Right hindlimb (tissue), 1 donor: ENCODE results near the gene PTPRM.
A peak's percentile ranks its signal among the peaks of the same experiment; 100 is the strongest.
"Not testable (repeated sequence)": the region's sequence is repeated elsewhere in the genome, so short reads cannot be mapped to it uniquely, and the experiment has no call there.

ENCODE experiments used
- DNase-seq: peaks from one replicate; pipeline ENCODE4 v3.0.0-alpha.2; 2018

PTPRM gene

DNA sequence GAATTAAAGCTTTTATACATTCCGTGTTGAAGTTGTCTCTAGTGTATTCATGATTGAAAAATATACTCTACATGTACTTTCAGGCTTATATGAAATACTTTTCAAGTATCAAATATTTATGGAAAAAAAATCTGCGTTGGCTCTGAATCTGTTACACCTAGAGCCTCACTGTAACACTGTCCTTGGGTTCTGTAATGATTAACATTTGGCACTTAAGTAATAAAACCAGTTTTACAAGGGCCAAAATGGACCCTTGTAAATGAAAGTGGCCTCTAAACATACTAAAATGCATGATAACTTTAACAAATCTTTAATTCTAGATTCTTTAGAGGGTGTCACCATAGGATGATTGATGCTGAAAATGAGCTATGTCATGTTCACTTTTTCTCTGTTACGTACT, 162.8 kb downstream of the PTPRM start:
- DNase-seq = no peak

DNA sequence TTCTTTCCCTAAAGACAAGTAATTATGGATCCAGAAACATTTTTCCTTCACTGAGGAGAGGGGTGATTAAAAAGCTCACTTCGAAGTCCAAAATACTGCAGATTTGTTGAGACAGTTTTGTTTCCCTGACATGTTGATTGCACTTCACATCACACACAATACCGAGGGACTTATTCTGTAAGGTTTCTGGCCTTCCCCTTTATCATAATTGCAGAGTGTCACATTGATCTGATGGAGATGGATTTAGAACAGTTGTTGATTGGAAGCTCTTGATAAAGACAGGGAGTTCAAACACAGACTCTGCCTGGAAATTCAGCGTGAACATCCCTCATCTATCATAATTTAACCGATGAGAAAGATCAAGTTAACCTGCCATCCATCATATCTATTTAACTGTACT, 163.6 kb downstream of the PTPRM start:
- no peak for DNase-seq

DNA sequence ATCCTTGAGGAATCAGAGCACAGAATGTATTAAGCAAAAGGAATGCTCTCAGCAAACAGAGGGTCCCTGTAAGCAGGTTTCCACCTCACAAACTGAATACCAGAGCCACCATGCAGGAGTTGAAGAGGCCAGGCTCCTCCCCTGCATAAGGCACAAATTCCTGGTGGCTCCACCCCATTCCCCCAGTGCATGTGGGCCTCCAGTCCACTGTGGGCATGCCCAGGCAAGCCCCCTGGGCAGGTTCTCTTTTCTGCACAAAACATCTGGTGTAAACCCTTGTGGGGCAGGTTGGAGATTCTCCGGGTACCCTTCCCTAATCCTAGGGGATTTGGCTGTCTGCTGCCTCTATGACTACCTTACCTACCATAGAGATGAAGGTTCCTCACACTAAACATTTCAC, 166.5 kb downstream of the PTPRM start:
- no peak for DNase-seq

DNA sequence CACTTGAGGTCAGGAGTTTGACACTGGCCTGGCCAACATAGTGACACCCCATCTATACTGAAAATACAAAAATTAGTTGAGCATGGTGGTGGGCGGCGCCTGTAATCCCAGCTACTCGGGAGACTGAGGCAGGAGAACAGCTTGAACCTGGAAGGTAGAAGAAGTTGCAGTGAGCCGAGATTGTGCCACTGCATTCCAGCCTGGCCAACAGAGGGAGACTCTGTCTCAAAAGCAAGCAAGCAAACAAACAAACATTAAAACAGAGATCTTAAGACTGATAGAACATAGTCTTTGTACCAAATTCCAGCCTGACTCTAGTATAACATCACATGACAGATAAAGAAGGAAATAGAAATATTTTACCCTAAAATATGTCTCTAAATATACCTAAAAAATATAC, 168.1 kb downstream of the PTPRM start:
- DNase-seq = no peak

GRCh38 chr18:7735626-7736175, 168.6 kb downstream of the PTPRM start:
- DNase-seq = no peak

- DNase-seq = not testable (repeated sequence)
Observed at GRCh38 chr18:7736526-7736925, 169.4 kb downstream of the PTPRM start.

DNA sequence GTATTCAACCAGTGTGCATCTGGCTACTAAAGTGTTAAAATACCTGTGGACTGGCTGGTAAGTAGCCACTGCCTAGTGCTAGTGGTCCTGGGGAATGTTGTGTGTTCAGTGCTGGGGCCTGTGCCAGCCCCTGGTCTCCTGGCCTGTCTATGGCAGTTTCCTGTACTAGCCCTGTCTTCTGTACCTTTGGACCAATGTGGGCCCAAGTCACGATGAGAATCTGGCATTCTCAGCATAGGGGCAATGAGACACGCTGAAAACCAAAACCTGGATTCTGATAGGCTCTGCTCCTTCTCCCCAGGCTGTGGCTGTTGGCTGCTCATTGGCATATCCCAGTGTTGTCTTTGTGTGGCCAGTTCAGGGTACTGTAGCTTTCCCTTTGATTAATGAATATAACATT, 170.4 kb downstream of the PTPRM start:
- no peak for DNase-seq

DNA sequence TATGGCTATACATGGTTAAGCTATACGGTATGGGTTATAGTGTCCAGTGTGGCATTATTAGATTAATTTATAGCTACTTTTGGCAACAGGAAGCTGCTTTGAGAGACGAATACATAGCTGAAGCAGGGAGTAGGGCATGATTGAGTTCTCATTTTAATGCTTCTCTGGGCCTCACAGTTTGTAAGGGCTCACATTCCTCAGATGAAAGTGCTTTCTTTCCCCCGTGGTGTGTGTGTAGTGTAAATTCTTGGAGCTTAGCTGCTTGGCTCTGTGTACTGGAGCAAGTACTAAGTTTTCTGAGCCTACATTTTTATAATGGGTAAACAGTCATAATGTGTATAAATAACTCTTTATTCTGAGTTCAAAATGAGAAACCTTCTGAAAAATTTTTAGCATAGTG, 173.7 kb downstream of the PTPRM start:
- no peak for DNase-seq

- no peak for DNase-seq
Observed at GRCh38 chr18:7741640-7742039, 174.5 kb downstream of the PTPRM start.

DNA sequence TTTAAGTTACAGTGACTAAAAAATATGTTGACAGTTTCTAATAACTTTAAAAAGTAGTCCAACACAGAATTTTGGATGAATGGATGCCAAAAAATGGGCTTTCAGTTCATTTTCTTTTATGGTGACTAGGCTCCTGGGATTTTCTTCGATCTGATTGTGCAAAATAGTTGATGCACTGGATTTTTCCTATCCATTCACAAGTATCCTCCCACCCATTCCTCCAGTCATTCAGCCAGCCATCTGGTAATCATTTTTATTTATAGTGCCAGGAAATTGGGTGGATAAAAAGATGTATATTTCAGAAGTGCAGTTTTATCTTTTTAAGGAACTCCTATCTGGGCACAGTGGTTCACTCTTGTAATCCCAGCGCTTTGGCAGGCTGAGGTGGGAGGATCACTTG, 175.1 kb downstream of the PTPRM start:
- DNase-seq = peak; percentile 32

- DNase-seq = no peak
Observed at GRCh38 chr18:7743256-7743655, 176.1 kb downstream of the PTPRM start.

DNA sequence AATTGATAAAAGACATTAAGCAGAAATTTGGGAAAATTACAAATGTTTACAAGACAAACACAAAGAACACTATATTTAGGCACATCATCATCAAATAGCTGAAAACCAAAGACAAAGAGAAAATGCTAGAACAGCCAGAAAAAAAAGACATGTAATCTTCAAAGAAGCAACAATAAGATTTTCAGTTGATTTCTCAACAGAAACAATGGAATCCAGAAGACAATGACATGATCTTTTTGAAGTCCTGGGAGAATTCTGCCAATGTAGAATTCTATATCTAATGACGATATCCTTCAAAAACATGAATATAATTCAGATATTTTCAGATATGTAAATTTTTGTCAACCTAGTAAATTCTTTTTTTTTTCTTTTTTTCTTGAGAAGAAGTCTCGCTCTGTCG, 179.0 kb downstream of the PTPRM start:
- DNase-seq = no peak

- DNase-seq = no peak
Observed at GRCh38 chr18:7748251-7749007, 181.3 kb downstream of the PTPRM start.

DNA sequence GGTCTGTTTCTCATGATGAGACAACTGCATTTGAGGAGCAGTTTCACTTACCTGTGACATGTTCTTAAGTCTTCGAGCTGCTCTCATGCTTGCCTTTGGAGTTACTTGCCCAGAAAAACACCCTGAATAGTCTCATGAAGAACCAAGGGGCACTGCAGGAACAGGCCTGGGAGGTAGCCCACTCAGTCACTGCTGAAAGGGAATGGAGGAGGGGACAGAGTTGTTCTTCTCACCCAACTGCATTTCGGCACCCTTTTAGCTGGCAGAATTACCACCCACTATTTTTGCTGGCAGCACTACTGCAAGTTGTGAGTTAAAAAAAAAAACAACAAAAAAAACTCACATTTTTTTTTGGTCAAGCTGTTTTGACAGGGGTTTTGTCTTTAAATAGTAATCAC, 181.9 kb downstream of the PTPRM start:
- no peak for DNase-seq

GRCh38 chr18:7749510-7749981, 182.4 kb downstream of the PTPRM start:
- no peak for DNase-seq

DNA sequence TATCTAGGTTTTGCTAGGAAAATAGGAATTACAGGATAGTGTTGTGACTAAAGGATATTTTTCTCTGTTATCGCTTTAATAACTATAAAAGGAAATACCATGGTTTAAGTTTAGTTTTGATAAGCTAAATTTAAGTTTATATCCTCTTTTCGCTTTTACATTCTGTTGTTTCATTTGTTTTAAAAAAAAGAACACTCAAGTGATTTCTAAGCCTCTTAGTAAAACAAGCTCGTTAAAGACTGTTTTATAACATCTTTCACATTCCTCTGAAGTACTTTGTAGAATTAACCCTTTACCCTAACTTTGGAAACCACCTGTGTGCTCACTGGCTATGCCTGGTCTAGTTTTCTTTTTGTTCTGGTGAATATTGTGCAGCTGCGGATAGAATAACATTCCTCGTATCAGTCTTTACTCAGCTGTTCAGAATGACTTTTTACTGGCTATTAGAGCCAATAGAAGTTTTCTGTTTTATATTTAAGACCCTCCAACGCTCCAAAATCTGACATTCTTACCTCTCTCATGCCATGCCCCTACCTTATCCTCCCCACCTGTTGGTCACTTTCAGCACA, 183.1 kb downstream of the PTPRM start:
- no peak for DNase-seq

DNA sequence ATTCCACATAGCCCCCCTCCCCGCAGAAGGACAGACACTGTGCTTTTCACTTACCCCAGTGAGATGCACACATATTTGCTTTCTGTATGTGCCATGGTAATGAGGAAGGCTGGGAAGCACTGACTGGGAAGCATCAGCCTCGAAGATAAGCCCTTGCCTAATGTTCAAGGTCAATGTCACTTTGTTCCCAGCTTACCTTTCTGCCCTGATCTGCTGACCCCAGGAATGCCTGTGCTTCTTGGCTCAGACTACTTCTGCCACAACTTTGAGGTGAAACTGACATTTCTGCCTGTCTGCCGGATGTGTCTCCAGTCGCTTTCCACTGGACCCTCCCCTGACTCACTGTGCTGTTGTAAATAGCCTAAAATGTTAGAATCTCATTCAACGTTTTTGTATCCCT, 183.8 kb downstream of the PTPRM start:
- DNase-seq = no peak

DNA sequence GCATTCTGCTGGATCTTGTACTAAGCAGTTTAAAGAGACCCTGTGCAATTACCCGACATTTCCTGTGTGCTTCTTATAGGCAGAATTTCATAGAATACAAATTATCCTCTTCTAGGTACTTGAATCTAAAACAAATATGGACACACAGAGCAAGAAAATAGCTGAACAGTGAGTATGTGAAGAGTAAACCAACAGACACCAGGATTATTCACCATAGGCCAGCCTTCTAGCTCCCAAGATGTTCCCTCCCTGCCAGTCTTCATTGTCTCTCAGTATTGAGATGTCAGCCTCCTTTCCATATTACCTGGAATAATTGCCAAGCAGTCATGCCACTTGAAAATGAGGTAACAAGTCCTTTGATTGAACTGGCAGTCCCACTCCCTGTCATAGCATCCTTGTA, 187.1 kb downstream of the PTPRM start:
- no peak for DNase-seq

GRCh38 chr18:7754725-7755181, 187.6 kb downstream of the PTPRM start:
- no peak for DNase-seq

GRCh38 chr18:7755753-7756475, 188.8 kb downstream of the PTPRM start:
- DNase-seq = no peak

GRCh38 chr18:7757175-7757574, 190.1 kb downstream of the PTPRM start:
- DNase-seq = no peak

- DNase-seq = no peak
Observed at GRCh38 chr18:7758764-7759163, 191.6 kb downstream of the PTPRM start.
